HG02870 (cell line): ENCODE data around the gene ACSM4.
"Not testable (repeated sequence)": the region's sequence is repeated elsewhere in the genome, so short reads cannot be mapped to it uniquely, and the experiment has no call there.

Source experiments
- ATAC-seq: cut with Tn5 transposase; IDR thresholded peaks from one replicate; pipeline ENCODE4 v1.9.1; 2021; ENCODE audit warnings: mild to moderate bottlenecking, moderate library complexity; ENCODE audit not compliant: unreplicated experiment

ACSM4 gene, protein sequence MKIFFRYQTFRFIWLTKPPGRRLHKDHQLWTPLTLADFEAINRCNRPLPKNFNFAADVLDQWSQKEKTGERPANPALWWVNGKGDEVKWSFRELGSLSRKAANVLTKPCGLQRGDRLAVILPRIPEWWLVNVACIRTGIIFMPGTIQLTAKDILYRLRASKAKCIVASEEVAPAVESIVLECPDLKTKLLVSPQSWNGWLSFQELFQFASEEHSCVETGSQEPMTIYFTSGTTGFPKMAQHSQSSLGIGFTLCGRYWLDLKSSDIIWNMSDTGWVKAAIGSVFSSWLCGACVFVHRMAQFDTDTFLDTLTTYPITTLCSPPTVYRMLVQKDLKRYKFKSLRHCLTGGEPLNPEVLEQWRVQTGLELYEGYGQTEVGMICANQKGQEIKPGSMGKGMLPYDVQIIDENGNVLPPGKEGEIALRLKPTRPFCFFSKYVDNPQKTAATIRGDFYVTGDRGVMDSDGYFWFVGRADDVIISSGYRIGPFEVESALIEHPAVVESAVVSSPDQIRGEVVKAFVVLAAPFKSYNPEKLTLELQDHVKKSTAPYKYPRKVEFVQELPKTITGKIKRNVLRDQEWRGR

DNA sequence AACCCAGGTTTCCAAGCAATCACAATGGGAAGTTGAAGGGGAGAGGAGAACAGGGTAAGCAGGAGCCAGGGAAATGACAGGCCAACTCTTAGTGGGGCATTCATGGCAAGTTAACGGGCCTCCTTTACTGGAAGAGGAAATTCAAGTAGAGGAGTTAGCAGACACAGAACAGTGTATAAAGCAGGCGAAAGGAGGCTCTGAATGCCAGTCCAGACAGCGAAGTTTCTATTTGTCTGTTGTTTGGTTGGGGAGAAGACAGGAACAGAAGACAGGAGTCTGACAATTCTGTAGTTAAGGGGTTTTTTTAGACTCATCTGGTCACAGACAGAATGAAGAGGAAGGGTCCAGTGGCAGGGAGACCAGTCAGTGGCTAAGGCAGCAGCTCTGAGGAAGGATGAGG, at the start of gene ACSM4:
Gene ACSM4, plus strand, starts transcription at position 301 of the 400 bp plus-strand sequence. CDS start 260 bp downstream, outside the sequence.
- ATAC-seq: no peak

DNA sequence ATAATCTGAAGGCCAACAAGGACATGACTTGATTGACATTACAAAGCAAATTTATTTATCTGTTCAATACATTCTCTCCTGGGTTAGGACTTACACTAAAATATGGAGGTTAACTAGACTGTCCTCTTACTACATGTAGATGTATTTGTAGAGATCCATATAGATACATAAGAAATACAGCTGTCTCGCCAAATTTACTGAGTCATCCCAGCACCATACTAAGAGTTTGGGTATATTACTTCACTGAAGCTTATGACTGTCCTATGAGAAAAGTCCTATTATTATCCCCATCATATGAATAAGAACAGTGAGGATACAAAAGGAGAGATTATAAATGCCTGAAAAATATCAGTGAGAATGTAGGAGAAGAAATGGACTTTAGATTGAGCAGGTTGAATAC, 44.8 kb upstream of the ACSM4 start:
- no peak for ATAC-seq

- no peak for ATAC-seq
Measured at GRCh38 chr12:7264538-7264937, 39.3 kb upstream of the ACSM4 start.

GRCh38 chr12:7265251-7265650, 38.6 kb upstream of the ACSM4 start:
- no peak for ATAC-seq

DNA sequence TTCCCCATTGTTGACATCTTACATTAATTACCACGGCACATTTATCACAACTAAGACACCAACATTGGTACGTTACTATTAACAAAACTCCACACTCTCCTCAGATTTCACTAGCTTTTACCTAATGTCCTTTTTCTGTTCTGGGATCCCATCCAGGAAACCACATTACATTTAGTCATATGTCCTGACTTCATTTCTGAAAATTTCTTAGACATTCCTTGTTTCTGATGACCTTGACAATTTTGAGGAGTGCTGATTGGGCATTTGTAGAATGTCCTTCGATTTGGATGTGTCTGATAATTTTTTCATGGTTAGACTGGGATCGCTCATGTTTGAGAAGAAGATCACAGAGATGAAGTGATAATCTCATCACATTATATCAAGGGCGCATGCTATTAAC, 34.6 kb upstream of the ACSM4 start:
- ATAC-seq: no peak

GRCh38 chr12:7271893-7272514, 31.9 kb upstream of the ACSM4 start:
- ATAC-seq: no peak

- ATAC-seq: not testable (repeated sequence)
Measured at GRCh38 chr12:7275482-7275881, 28.4 kb upstream of the ACSM4 start.

GRCh38 chr12:7282844-7283243, 21.0 kb upstream of the ACSM4 start:
- ATAC-seq: peak; percentile 90

- no peak for ATAC-seq
Measured at GRCh38 chr12:7289743-7290142, 14.1 kb upstream of the ACSM4 start.

DNA sequence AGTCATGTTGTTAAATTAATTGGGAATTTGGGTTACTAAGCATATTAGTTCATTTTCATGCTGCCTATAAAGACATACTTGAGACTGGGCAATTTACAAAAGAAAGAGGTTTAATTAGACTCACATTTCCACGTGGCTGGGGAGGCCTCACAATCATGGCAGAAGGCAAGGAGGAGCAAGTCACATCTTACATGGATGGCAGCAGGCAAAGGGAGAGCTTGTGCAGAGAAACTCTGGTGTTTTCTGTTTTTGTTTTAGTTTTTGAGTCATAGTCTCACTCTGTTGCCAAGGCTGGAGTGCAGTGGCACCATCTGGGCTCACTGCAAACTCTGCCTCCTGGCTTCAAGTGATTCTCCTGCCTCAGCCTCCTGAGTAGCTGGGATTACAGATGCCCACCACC, 13.3 kb upstream of the ACSM4 start:
- not testable (repeated sequence) for ATAC-seq

DNA sequence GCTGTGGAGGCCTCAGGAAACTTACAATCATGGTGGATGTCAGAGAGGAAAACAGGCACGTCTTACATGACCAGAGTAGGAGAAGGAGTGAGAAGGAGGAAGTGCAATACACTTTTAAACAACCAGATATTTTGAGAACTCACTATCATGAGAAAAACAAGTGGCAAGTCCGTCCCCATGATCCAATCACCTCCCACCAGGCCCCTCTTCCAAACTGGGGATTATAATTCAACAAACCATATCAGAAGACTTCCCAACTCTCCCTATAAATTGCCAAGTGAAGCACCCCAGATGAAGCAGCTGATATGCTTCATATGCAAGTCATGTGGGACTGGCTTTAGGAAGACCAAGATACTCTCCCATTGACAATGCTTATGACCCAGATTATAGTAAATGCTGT, 11.6 kb upstream of the ACSM4 start:
- no peak for ATAC-seq

DNA sequence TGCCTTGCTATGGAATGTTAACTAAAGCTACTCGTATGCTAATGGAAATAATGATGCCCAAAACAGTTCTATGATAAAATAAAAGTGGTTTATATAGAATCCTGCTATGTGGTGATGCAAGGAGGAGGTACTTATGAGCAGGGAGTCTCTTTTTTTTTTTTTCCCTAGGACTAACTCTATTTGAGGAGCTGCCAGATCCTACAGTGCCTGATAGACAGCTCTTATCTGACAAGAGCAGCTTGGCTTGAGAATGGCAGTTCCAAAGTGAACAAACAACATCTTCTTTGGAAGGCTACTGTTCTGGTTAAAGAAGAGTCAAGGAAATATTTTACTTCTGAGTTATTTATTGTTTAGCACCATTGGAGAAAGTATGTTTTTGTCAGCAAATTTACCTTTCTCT, 10.2 kb upstream of the ACSM4 start:
- no peak for ATAC-seq

DNA sequence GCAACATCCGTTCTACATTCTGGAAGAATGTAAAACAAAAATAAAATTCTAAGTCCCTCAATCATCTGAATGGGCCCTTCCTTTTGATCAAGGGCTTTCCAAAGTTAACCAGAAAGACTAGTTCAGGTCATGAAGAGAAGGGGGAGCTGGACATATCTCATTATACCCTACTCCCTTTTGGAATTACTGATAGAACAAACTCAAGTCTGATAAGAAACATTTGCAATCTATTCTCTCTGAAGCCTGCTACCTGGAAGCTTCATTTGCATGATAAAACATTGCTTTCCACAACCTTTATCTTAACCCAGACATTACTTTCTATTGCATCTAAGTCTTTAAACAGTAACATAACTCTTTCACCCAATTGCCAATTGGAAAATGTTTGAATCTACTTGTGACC, 8.3 kb upstream of the ACSM4 start:
- no peak for ATAC-seq

GRCh38 chr12:7297865-7298264, 6.0 kb upstream of the ACSM4 start:
- no peak for ATAC-seq

GRCh38 chr12:7302266-7302986, 1.4 kb upstream of the ACSM4 start:
- ATAC-seq: no peak

DNA sequence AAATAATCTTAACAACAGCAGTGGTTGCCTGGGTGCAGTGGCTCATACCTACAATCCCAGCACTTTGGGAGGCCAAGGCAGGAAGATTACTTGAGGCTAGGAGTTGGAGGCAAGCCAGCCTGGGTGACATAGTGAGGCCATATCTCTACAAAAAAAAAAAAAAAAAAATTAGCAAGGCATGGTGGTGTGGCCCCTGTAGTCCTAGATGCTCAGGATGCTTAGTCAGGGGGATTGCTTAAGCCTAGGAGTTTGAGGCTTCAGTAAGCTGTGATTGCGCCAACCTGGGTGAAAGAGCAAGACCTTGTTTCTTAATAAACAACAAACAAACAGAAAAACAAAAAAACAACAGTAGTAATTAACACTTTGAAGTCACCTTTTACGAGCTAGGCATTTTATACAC, 642 bp upstream of the ACSM4 start:
- ATAC-seq: no peak

- no peak for ATAC-seq
Measured at GRCh38 chr12:7304456-7304855, 584 bp downstream of the ACSM4 start.

GRCh38 chr12:7310070-7310469, 6.2 kb downstream of the ACSM4 start:
- no peak for ATAC-seq

DNA sequence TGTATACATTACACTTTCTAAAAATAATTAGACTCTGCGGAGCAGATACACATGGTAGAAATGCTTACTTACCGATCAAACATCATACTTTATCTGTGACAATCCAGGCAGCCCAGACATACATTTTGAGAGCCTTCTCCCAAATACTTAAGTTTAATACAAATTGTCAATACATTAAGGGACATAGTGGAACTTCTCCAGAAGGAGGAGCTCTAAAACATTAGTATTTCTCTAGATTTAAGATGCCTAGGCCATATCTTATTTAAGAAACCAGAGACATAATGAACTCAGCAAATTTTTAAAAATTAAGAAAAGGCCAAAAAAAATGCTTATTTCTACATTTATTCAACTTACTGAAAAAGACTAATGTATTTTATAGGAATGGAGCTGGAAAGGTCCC, 16.1 kb downstream of the ACSM4 start:
- no peak for ATAC-seq

GRCh38 chr12:7321624-7322023, 17.8 kb downstream of the ACSM4 start:
- no peak for ATAC-seq

GRCh38 chr12:7322599-7322998, 18.7 kb downstream of the ACSM4 start:
- no peak for ATAC-seq

DNA sequence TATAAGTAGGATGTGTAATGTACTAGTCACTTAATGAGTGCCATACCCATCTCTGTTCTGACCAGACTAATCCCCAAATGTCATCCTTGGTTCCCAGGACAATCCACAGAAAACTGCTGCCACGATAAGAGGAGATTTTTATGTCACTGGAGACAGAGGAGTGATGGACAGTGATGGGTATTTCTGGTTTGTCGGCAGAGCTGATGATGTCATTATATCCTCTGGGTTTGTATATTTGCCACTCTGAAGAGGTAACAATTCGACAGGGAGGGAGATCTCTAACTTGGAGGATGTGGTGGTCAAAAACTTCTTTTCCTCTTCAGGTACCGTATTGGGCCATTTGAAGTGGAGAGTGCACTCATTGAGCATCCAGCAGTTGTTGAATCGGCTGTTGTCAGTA, 20.3 kb downstream of the ACSM4 start:
- no peak for ATAC-seq
